Measurements from ENCODE around the gene UQCRC1.

The UQCRC1 gene

GRCh38 chr3:48614044-48614443, 4.6 kb upstream of the UQCRC1 start:
- FAIRE-seq (no peak), DNase-seq (ENCODE audit: insufficient read length, low spot score) (no peak)
- no peak for TF ChIP-seq CTCF (IDR thresholded peaks at IDR 0.05; ENCODE audit: insufficient read depth, missing control alignments)

GRCh38 chr3:48612309-48612708, 2.9 kb upstream of the UQCRC1 start:
- FAIRE-seq (no peak), DNase-seq (ENCODE audit: insufficient read length, low spot score) (no peak)
- TF ChIP-seq CTCF (IDR thresholded peaks at IDR 0.05; ENCODE audit: insufficient read depth, missing control alignments) = no peak

- no peak for TF ChIP-seq CTCF (IDR thresholded peaks at IDR 0.05; ENCODE audit: insufficient read depth, missing control alignments)
- FAIRE-seq (no peak), DNase-seq (ENCODE audit: insufficient read length, low spot score) (no peak)
These were observed 1.9 kb downstream of the UQCRC1 start for GRCh38 chr3:48607519-48607918.

GRCh38 chr3:48601622-48601994, 7.8 kb downstream of the UQCRC1 start:
- TF ChIP-seq CTCF (IDR thresholded peaks at IDR 0.05; ENCODE audit: insufficient read depth, missing control alignments) = no peak
- FAIRE-seq = no peak
- DNase-seq (ENCODE audit: insufficient read length, low spot score) = no peak

GRCh38 chr3:48600711-48601621, 8.5 kb downstream of the UQCRC1 start:
- no peak for DNase-seq (ENCODE audit: insufficient read length, low spot score)
- TF ChIP-seq CTCF (IDR thresholded peaks at IDR 0.05; ENCODE audit: insufficient read depth, missing control alignments) = no peak
- FAIRE-seq = no peak

GRCh38 chr3:48599509-48600285, 9.7 kb downstream of the UQCRC1 start:
- no peak for TF ChIP-seq CTCF (IDR thresholded peaks at IDR 0.05; ENCODE audit: insufficient read depth, missing control alignments)
- DNase-seq (ENCODE audit: insufficient read length, low spot score) = no peak
- FAIRE-seq = no peak

Data from D721Med (cell line).